Smooth muscle cell (in vitro differentiated cells): ENCODE data around the gene PPP1R37. TPM values are rescaled to one million over a fixed set of nuclear protein-coding genes. Genes with fewer than 3 reads are reported as not detected.

ENCODE experiments used
- DNase-seq: peaks from one replicate; lab custom pipeline; 2025; ENCODE audit not compliant: unreplicated experiment; lab: John Stamatoyannopoulos, UW
- H2AFZ ChIP-seq: fragments of 200-600 bp; sonication (generic); 2 replicates; pipeline ENCODE4 v1.6.0; 2016; ENCODE audit warnings: antibody characterized with exemption, low read depth, mild to moderate bottlenecking
- H3F3A ChIP-seq: fragments of 200-600 bp; sonication (generic); 2 replicates; pipeline ENCODE4 v1.6.0; 2017; ENCODE audit warnings: antibody characterized with exemption, low read depth
- H3K27ac ChIP-seq: fragments of 200-600 bp; sonication (generic); 2 replicates; pipeline ENCODE4 v1.5.1; 2016; ENCODE audit warnings: low read depth, mild to moderate bottlenecking
- H3K27me3 ChIP-seq: fragments of 200-600 bp; sonication (generic); 2 replicates; pipeline ENCODE4 v1.6.1; 2016; ENCODE audit warnings: low read depth, mild to moderate bottlenecking
- H3K36me3 ChIP-seq: fragments of 200-600 bp; sonication (generic); 2 replicates; pipeline ENCODE4 v1.5.1; 2016; ENCODE audit warnings: low read depth
- H3K4me1 ChIP-seq: fragments of 200-600 bp; sonication (generic); 2 replicates; pipeline ENCODE4 v1.5.1; 2016; ENCODE audit warnings: low read depth
- H3K4me2 ChIP-seq: fragments of 200-600 bp; sonication (generic); 2 replicates; pipeline ENCODE4 v1.6.0; 2016; ENCODE audit warnings: mild to moderate bottlenecking
- H3K4me3 ChIP-seq: fragments of 200-600 bp; sonication (generic); 2 replicates; pipeline ENCODE4 v1.5.1; 2016; ENCODE audit warnings: mild to moderate bottlenecking
- H3K79me2 ChIP-seq: fragments of 200-600 bp; sonication (generic); 2 replicates; pipeline ENCODE4 v1.6.0; 2016; ENCODE audit warnings: low read depth, mild to moderate bottlenecking
- H3K9ac ChIP-seq: fragments of 200-600 bp; sonication (generic); 2 replicates; pipeline ENCODE4 v1.6.0; 2016; ENCODE audit warnings: low read depth
- H3K9me3 ChIP-seq: fragments of 200-600 bp; sonication (generic); replicated peaks from 2 replicates; pipeline ENCODE4 v1.5.1; 2016; ENCODE audit warnings: low read depth
- H4K20me1 ChIP-seq: fragments of 200-600 bp; sonication (generic); 2 replicates; pipeline ENCODE4 v1.6.0; 2016; ENCODE audit warnings: low read depth
- CTCF ChIP-seq: fragments of 200-600 bp; sonication (generic); IDR thresholded peaks from 2 replicates; pipeline ENCODE4 v1.5.1; 2017; ENCODE audit warnings: borderline replicate concordance, mild to moderate bottlenecking, antibody characterized with exemption; ENCODE audit not compliant: insufficient read depth, poor library complexity, severe bottlenecking
- WGBS: methylation state at CpG from one replicate; pipeline ENCODE4 v1.1.7; 2016; ENCODE audit warnings: low lambda C conversion rate; 5-methylcytosine and 5-hydroxymethylcytosine counted together
- polyA plus RNA-seq: library from polyadenylated mRNA; unstranded; fragments of >200 nt; fragmentation: Nextera tagmentation; extraction: Ambion mirVana; gene quantifications from 2 replicates; pipeline ENCODE4 v1.2.1, GENCODE V29; 2016
- total RNA-seq: library from RNA; depleted of rRNA; stranded (reverse); fragments of >200 nt; gene quantifications from 2 replicates; pipeline ENCODE4 v1.2.3, GENCODE V29; 2014

Gene PPP1R37
- total and polyA plus RNA-seq, 2 experiments from 2014 or later, result 8.2 to 11.7 TPM

- DNase-seq, result no peak
- peaks cover 92% of the 10 kb centered on the region for H3K79me2 ChIP-seq
- no peaks in the 10 kb centered on the region for H3K27me3 ChIP-seq
- no peak overlapping the region for H3K9ac ChIP-seq
- peaks cover 4% of the 10 kb centered on the region for H3F3A ChIP-seq
- 95% methylated on average over 7 of the region's 7 CpGs for WGBS
- H3K27ac ChIP-seq, result no peak overlapping the region
- no peaks in the 10 kb centered on the region for H3K9me3 ChIP-seq
- no peaks in the 10 kb centered on the region for H3K4me1 ChIP-seq
- H2AFZ ChIP-seq, result no peak overlapping the region
- no peak overlapping the region for H3K4me3 ChIP-seq
- H3K4me2 ChIP-seq, result no peak overlapping the region
- no peak for TF ChIP-seq CTCF
- peaks cover 99% of the 10 kb centered on the region for H4K20me1 ChIP-seq
- H3K36me3 ChIP-seq, result peaks cover 6% of the 10 kb centered on the region
These were observed 45.7 kb upstream of the PPP1R37 start for GRCh38 chr19:45047188-45047797.

GRCh38 chr19:45049073-45049736, 43.8 kb upstream of the PPP1R37 start:
- Histone ChIP-seq H3K36me3 (peaks cover 10% of the 10 kb centered on the region), H3K27ac (no peak overlapping the region), H3K79me2 (peaks cover 83% of the 10 kb centered on the region), H3F3A (peaks cover 3% of the 10 kb centered on the region), H2AFZ (no peak overlapping the region), H4K20me1 (peaks cover 99% of the 10 kb centered on the region), H3K4me1 (no peaks in the 10 kb centered on the region), H3K9me3 (no peaks in the 10 kb centered on the region), H3K4me2 (no peak overlapping the region), H3K9ac (no peak overlapping the region), H3K4me3 (no peak overlapping the region), H3K27me3 (no peaks in the 10 kb centered on the region)
- 83% methylated on average over 8 of the region's 8 CpGs for WGBS
- TF ChIP-seq CTCF, result no peak
- no peak for DNase-seq

- H3K4me1 ChIP-seq, result no peaks in the 10 kb centered on the region
- no peak overlapping the region for H2AFZ ChIP-seq
- no peaks in the 10 kb centered on the region for H3K27me3 ChIP-seq
- peaks cover 99% of the 10 kb centered on the region for H4K20me1 ChIP-seq
- H3K9ac ChIP-seq, result no peak overlapping the region
- peaks cover 10% of the 10 kb centered on the region for H3K36me3 ChIP-seq
- H3K4me3 ChIP-seq, result no peak overlapping the region
- DNase-seq, result no peak
- H3F3A ChIP-seq, result no peaks in the 10 kb centered on the region
- H3K4me2 ChIP-seq, result no peak overlapping the region
- WGBS, result 74% methylated on average over 5 of the region's 6 CpGs
- no peak overlapping the region for H3K27ac ChIP-seq
- peaks cover 74% of the 10 kb centered on the region for H3K79me2 ChIP-seq
- no peak for TF ChIP-seq CTCF
- H3K9me3 ChIP-seq, result no peaks in the 10 kb centered on the region
These were observed 42.9 kb upstream of the PPP1R37 start for GRCh38 chr19:45050036-45050435.
